Suppressor macrophage (primary cell): Measurements from ENCODE around the gene SEMA3D.

Source experiments
- DNase-seq, 4 experiments: peaks; one replicate each; pipeline ENCODE4 v3.0.0-alpha.2; 2020 to 2022

The SEMA3D gene

DNA sequence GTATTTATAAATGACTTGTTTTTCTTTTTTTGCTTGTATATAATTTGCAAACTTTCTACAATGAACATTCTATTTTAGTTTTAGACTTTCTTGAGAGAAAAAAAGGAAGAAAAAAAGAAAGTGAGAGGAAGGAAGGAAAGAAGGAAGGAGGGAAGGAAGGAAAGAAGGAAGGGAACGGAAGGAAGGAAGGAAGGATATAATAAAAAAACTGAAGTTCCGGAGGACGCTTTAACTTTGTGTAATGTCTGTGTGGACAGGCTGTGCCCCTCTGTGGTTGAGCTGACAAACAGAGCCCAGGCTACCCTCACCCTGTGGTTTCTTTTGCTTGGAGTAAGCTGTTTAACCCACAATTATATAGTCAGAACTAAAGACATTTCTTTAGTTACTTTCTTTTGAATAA, 108.7 kb downstream of the SEMA3D start:
- no peak for DNase-seq

DNA sequence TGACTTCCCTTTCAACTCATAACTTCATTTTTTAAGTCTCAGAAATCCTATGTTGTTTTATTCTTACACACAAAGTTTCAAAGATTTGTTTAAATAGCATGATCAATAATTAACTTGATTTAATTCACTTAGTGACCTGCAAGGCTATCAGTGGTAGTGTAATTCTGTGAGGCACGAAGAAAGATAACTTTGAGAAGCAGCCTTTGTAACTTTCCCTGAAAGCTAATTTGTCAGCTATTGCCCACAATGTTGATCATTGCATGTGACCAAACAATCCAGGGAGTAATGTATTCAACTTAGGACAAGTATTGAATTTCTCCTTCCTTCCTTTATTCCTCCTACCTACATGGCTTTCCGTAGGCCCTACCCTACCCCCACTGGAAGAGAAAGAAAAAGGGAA, 111.0 kb downstream of the SEMA3D start:
- no peak for DNase-seq

DNA sequence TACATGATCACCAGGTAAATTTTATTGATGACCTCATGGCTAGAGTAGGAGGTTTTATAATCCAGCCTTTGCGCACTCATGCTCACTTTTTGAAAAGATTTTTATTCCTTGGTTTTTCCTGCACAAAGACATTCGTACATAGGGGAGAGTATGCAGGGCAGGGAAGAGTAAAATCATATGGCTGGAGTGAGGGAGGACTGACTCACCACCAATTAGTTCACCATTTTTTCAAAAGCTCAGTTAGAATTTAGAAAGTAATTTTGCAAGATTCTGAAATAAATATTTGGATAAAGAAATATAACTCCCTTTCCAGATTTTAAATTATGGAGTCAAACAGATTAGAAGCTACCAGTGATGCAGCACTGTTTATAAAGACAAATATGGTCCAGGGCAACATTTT, 111.9 kb downstream of the SEMA3D start:
- no peak for DNase-seq

DNA sequence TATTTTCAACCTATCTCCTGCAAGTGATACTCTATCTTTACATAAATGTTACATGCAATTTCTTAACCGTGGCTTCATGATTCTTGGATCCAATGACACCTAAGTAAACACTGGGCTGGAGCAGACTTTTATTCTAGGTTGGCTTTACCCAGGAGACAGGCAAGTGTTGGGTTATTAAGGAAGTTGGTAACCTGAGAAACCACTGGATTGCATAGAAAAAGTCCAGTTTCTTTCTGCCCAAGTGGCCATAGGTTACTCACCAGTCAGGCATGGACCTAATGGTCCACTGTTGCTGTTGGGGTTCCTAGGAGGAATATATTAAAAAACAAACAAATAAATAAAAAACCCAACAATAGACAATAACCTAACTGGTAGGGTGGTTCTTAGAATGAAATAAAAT, 112.8 kb downstream of the SEMA3D start:
- no peak for DNase-seq

DNA sequence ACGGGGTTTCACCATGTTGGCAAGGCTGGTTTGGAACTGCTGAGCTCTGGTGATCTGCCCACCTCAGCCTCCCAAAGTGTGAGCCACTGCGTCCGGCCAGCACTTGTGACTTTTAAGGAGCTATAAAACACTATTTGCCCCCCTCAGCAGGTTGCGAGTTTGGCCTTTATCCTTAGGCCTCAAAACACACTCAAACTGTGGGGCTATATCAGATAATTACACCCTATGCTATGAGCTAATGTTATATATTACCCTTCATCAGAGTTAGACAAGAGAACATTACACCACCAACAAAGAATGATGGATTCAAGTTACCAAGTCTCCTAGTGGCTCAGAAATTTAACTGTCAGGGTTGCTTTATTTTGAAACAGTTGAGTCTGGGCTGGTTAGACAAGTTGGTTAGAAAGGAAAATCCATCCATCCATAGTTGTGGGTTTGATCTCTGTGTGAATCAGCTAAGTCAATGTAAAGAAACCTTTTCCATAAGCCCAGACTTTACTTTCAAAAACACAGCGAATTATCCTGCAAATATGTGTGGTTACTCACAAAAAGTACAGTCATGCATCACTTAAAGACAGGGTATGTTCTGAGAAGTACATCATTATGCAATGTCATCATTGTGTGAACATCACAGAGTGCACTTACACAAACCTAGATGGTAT, 115.8 kb downstream of the SEMA3D start:
- DNase-seq = no peak

DNA sequence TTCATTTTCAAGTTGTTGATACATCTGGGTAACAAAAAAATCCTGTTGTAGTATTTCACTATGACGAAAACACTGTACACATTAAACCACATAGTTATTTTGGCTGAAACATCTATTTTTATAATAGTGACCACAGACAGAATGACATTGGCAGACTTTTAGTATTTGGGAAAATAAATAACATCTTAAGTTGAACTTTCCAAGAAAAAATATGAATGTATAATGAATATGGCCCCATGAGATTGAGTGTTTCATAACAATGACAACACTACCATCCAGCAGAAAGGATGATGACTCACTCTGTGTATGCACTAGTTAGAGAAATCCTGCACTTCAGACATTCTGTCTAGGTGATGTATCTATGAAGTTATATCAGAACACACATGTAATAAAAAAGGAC, 118.1 kb downstream of the SEMA3D start:
- DNase-seq = no peak

DNA sequence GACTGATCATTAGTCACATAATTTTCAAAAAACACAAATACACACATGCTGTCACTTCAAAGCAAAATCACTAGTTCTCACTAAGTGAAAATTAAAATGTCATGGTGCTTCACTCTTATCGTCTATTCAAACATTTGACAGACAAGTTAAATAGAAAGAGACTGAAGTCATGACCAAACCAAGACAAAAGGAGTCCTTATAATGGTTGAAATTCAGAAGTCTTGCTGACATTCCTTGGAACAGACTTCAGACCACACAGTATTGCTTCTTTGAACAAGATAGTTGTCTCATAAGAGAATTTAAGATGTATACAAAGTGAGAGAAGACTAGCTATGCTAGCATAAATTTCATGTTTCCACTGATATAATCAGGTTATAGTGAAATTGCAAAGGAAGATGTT, 119.5 kb downstream of the SEMA3D start:
- DNase-seq = no peak

DNA sequence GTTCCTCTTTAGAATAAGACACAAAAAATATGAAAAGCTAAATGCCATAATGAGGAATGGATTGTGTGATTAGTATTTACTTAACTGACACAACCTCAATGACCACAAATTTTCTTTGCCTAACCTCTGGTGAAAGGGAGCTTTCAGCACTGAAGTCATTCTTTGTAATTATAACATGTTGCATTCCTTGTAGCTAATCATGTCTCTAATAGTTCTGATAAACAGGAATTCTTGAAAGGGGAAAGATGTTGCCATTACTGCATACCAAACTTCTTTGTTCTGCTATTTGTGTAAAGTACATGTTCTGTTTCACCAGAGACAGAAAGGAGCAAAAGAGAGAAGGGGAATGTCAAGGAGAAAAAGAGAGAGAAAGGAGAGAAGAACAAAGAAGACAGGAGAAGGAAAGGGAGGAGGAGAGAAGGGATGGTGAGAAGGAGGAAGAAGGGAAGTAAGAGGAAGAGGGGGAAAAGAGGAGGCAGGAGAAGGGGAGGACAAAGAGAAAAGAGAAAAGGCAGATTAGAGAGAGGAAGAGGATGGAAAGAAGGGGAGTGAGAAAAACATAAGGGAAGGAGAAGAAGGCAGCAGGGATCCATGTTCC, 120.9 kb downstream of the SEMA3D start:
- DNase-seq = no peak

DNA sequence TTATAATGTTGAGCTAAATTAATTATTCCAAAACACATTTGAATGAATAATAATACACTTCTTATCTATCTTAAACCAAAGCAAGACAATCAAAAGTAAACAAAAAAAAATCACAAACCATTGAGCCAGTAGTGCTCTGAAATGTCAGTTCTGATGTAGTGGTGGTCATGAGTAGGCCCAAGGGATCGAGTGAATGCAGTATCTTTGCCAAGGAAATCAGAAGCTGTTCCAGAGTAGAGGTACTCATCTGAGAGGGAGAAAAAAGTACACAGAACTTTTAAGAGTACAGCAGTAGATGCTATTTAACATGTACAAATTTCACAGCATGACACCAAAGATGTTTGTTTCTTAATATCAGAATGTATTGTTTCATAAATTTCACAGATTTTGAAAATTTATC, 121.5 kb downstream of the SEMA3D start:
- no peak for DNase-seq

DNA sequence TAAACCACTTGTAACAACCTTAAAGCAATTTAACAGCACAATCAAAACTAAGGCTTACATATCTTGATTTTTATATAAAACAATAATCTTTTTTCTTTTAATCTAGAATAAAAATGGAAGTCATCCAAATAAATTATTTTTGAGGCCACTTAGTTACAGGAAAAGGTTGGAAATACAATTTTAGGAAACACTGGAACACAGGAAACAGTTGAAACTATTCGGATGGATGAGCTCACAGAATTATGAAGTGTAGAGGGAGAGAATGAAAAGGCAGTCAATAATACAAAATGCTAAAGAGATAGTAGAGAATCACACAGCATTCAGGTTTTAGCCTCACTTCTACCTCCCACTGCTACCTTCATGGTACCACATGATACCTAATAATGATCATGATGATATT, 124.2 kb downstream of the SEMA3D start:
- no peak for DNase-seq

DNA sequence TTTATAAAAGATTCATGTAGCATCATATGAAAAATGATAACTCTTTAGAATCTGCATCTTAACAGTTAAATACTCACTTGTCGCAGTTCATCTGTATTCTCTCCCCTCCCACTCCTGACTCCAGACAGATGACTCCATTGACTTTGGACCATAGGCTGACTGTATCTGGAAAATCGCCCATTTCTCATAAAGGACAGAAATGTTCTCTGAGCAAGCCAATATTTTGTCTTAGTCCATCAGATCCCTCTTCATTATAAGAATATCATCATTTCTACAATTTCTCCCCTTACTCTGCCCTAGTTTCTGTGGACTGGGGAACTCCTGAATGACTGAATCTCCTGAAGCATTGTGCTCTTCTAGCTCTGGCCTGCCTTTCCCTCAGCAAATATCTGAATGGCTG, 125.4 kb downstream of the SEMA3D start:
- DNase-seq = no peak

DNA sequence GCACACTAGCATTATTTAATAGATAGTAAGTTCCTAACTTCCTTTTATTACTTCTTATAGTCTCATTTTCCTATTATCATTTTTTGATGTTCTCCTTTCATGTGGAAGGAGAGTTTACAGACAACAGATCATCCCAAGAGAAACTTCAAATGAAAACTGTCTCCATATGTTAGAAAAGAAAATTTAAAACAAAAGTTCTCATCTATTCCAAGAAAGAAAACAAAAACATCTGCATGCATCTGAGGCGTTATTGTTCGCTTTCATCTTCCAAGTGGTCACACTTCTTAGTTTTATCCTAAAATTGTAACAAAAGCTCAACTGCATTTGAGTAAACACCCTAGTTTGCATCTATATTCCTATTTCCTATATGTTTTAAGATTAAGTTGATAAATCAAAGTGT, 126.2 kb downstream of the SEMA3D start:
- DNase-seq = no peak

DNA sequence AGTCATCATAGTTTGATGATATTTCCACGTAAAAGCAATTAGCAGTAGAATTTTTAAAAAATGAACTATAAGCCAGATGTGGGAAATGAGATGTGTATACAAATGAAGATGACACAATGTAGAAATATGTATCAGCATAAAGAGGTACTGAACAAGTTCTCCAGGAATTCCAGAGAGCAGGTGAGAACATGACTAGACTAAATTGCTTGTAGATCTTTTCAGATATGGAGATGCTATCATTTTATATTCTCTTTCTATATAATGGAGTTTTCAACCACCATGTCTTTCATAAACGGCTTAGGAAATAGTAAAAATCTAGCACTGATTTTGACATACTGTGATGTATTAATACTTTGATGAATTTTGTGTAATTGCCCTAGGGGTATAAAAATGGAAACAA, 130.9 kb downstream of the SEMA3D start:
- no peak for DNase-seq

DNA sequence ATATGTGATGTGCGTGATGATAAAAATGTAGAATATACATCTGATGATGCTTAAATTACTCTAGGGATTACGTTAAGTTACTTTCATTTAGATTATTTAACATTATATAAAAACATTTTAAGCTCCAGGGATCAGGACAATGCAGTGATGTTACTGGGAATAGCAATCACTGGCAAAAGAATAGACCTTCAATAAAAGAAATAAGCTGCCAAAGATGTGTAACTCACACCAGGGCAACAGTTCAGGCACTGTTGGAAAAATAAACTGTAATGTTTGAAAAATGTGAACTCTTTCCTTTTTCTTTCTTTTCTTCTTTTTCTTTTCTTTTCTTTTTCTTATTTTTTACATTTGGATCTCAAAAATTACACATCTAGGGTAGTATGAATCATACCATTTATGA, 131.7 kb downstream of the SEMA3D start:
- DNase-seq = no peak

DNA sequence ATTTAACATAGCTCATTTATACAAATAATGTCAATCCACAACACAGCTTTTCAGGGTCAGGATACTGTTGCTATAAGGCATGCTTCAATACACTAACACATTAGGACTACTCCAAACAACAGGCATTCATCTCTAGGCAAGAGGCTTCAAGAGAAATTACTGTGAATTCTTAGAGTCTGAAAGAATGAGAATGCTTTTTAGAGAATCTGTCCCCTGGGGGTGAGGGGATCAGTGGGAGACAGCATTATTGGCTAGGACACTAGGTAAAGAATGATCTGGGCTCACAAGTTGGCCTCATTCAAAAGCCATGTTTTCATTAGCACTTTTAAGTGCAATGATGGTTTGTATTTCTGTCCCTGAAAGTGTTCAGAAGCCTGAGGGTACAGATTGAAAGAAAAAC, 132.6 kb downstream of the SEMA3D start:
- DNase-seq = no peak

DNA sequence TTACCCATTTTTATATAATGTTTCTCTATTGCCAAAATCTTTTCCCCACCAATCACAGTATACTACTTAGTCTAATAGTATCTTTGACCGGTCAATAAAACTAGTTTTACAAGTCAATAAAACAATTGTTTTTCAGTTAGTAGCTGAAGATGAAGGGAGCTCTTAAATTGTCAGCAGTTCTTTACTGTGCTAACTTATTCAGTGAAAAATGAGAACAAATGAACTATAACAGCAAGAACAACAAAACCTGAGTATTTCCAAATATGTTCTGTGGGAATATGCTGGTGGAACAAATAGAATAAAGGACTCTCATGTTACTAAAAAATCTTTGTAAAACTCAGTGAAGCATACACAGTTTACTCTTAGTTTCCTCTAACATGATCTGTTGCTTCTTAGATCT, 134.0 kb downstream of the SEMA3D start:
- DNase-seq = no peak

DNA sequence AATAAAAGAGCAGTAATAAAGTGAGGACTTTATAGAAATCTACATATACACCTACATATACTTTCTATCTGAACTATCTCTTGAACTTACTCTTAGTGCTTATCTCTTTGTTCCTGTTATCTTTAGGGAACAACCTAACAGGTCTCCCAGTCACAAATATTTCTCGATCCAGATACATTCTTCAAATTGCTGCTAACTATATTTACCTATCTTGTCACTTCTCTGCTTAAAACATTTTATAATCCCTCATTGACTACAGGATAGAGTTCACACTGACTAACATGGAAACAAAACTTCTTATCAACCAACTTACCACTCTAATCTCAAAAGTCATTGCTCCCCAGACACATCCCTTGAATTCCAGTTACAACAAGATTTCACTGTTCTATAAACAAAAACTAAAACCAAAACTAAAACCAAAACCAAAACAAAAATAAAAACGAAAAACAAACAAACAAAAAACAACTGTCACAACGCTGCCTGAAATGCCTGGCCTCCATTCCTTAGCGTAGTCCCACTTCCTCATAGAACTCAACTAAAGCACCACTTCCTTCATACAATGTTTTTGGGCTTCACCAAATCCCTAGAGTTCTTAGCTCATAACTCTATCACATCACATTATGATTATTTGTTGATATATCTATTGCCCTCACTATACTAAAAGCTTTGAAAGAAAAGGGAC, 134.7 kb downstream of the SEMA3D start:
- DNase-seq = no peak

DNA sequence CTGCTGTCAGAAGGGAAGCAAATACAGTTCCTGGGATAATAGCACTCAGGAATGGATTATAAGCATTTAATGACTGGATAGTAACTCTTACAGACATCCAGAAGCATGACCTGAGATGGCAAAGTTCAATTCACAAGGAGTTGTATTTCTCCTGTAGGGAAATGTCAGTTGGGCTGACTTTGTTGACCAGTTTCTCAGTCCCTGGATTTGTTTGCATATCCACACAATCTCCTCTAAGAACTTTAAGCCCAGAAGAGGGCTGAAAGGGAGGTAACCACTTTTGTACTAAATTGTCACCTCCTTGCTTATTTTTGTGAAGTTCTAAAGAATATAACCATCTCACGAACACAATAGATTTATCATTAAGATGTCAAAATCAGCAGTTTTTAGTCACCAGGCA, 140.3 kb downstream of the SEMA3D start:
- DNase-seq = no peak

DNA sequence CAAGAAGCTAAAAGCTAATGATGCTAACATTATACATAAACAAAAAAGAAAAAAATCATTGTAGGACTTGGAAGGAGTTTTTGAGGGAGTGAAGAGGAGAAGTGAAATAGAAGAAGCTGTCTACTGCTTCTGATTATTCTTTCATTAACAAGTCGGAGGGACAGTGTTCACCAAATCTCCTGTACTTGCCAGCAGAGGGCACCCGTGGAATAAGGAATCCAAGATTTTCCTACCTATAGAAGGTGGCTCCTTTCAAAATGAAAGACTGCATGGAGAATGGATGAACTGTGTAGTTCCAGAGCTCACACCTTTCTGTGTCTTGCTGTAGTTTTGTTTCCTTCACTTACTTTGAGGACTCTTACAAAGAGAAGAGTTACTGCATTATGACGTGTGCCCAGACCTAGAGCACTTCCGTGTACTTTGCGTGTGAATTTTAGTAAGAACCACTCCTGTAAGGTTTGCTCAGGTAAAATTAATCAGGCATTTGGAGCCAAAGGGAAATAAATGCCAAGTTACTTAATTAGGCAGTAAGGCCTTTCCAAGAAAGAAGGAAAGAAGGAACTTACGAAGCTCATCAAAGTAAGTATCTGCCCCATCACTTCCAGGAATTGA, 145.1 kb downstream of the SEMA3D start:
- peak; percentile 56 to 71 (median 66) for DNase-seq

DNA sequence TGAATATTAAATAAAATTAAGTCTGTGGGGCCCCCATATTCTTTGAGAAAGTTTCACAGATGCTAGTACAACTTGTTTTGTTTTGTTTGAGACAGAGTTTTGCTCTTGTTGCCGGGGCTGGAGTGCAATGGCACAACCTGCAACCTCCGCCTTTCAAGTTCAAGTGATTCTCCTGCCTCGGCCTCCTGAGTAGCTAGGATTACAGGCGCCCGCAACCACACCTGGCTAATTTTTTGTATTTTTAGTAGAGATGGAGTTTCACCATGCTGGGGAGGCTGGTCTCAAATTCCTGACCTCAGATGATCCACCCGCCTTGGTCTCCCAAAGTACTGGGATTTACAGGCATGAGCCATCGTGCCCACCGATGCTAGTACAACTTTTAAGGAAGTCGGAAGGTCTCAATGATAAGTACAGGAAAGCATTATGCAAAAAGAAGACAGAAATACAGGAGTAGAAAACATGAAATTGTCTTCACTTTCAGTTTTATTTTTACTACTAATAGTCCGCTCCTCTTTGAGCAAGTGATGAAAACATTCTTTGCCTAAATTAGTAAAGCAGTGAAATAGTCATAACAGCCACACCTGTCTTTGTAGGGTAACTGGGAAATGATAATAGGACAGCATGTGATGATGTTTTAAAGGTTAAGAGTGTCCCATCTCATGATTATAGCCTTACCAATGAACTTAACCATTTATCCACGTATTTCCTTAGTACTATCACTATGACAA, 147.5 kb downstream of the SEMA3D start:
- DNase-seq = no peak

DNA sequence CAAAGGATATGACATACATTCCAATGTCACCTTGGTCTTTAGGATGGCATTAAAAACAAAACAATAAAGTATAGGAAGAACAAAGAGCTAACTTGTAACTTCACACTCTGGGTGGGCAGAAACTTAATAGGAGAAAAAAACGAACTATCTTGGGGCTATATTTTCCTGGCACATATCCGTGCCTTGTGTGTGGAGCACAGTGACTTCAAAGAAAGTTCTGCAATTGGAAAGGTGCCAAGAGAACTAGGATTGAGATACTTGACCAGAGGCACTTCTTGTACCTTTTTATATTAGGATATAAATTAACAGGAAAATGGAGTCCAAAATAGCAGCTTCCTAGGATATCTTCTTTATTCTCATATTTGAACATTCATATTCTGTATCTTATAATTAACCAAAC, 148.4 kb downstream of the SEMA3D start:
- DNase-seq = no peak

DNA sequence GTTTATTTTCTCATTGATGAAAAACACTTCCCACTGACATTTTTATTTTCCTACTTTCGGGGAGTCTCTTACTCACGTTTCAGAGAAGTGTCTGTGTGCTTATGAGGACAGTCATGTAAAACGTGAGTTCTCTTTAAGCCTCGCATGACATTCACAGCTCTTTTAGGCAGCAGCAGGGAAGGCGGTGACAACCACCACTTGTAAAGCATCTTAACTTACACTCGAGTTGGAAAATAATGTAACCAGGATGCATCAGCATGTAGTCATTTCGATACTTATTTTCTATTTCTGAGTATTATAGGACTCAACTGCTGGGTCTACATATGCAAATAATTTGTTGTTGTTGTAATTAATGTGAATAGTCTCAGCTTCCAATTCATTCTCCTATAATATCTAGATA, 153.6 kb downstream of the SEMA3D start:
- DNase-seq = no peak

DNA sequence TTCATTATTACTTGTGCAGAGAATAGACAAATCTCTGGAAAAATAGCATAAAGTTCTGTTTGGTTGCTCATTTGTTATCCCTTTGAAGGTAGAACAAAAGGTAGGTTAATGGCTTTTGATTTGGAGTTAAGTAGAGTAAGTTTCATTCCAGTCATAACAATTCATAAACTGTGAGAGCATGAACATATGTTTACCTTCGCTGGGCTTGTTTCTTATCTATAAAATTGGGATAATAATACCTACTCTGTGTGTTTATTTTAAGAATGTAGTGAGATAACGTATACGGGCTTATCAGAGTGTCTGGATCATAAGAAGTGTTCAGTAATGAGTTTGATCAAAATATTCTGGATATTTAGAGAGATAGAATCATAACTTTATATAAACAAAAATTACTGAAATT, 155.4 kb downstream of the SEMA3D start:
- no peak for DNase-seq
